Esophagus squamous epithelium (tissue), 4 donors: Measurements from ENCODE around the gene CYB5A.

Experiments used
- POLR2A ChIP-seq, 4 donors: fragments of 450-650 bp; IDR thresholded peaks; one replicate each; pipeline ENCODE4 v1.6.1; 2017; ENCODE audit warnings: antibody characterized with exemption in 4 of 4, mild to moderate bottlenecking in 4 of 4, moderate library complexity in 3 of 4
- TF ChIP-seq, protein P1 (sequence below), 6 experiments: fragments of 450-650 bp in 4 of 6; fragments of 200-600 bp in 2 of 6; sonication (generic) in 2 of 6; IDR thresholded peaks; one replicate each; pipeline ENCODE4 v1.5.1; 2016 to 2019; ENCODE audit warnings: antibody characterized with exemption in 6 of 6, mild to moderate bottlenecking in 4 of 6, moderate library complexity in 4 of 6

DNA sequence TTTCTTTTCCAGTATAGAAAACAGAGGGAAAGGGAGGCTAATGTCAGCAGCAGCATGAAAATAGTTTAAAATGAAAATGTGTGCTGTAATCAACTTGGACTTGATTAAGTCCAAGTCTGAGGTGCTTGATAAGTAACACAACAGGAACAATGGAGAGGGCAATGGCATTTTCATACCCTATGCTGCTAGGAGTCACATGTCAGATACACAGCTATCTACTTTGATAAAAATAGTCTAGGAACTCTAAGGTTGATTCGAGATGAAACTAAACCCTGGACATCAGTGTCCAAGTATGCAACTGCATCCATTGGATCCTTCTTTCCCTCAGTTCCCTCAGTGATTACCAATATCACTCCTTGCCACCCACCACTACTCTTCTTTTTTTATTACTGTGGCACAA lies 19.2 kb upstream of the CYB5A start:
- TF ChIP-seq, protein P1, sequence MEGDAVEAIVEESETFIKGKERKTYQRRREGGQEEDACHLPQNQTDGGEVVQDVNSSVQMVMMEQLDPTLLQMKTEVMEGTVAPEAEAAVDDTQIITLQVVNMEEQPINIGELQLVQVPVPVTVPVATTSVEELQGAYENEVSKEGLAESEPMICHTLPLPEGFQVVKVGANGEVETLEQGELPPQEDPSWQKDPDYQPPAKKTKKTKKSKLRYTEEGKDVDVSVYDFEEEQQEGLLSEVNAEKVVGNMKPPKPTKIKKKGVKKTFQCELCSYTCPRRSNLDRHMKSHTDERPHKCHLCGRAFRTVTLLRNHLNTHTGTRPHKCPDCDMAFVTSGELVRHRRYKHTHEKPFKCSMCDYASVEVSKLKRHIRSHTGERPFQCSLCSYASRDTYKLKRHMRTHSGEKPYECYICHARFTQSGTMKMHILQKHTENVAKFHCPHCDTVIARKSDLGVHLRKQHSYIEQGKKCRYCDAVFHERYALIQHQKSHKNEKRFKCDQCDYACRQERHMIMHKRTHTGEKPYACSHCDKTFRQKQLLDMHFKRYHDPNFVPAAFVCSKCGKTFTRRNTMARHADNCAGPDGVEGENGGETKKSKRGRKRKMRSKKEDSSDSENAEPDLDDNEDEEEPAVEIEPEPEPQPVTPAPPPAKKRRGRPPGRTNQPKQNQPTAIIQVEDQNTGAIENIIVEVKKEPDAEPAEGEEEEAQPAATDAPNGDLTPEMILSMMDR (IDR thresholded peaks at IDR 0.05): no peak
- no peak for TF ChIP-seq POLR2A (IDR thresholded peaks at IDR 0.05)
